Measurements from ENCODE around the gene MORN4. TPM values are rescaled to one million over a fixed set of nuclear protein-coding genes. Genes with fewer than 3 reads are reported as not detected.
A peak's percentile ranks its signal among the peaks of the same experiment; 100 is the strongest.
"Not testable (repeated sequence)": the region's sequence is repeated elsewhere in the genome, so short reads cannot be mapped to it uniquely, and the experiment has no call there.

Gene MORN4
- total RNA-seq, 1 donor from 2014 or later = 0.48 TPM

DNA sequence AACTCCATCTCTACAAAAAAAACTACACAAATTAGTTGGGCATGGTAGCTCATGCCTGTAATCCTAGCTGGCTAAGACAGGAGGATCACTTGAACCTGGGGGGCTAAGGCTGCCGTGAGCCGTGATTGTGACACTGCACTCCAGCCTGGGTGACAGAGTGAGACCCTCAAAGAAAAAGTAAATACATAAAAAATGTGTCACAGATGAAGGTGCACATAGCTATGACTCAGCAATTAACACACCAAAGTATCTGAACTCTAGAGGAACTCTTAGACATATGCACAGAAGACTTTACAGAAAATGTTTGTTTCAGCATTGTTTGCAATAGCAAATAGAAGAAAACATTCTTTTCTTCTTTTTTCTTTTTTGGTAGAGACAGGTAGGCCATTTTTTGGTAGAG is 35.5 kb downstream of the MORN4 start:
- DNase-seq (ENCODE audit: low spot score) = no peak

DNA sequence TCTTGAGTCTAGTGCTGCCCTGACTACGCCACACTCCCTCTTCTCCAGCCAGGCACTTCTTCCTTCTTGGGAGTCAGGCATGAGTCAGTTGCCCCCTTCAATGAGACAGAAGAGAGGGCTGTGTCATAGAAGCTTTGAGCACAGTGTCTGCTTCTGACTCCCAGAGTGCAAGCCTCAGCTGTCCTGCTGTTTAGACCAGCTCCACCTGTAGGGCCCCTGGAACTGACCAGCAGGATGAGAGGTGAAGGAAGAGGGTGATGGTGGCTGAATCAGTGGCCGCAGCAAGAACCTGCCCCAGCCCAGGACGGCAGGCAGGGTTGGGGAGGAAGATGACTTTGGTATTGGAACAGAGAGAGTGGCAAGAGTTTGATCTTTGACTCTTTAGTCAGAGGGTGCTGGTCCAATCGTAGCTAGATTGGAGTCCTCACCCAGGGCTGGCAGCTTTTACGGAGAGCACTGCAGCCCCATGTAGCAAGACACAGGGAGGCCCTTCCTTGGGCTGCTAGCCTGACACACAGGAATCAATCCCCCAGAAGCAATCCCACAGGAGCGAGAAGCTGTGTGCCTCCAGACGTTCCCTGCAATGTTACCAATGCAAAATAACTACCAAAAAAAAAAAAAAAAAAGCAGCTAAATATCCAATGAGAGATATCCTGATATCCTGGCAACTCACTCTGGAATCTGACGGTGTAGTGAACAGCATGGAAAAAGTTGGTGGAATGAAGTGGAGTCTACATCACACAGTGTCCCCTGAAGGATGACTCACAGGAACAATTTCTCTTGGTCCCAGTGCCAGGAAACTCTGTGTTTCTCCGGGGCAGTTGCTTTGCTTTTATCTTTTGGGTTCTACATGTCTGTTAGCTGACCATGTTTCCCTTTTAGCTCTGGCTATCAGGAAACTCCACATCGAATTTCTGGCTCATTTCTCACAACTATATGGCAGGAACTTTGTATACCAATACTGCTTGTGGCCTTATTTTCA is 36.9 kb downstream of the MORN4 start:
- DNase-seq (ENCODE audit: low spot score) = peak; percentile 80

DNA sequence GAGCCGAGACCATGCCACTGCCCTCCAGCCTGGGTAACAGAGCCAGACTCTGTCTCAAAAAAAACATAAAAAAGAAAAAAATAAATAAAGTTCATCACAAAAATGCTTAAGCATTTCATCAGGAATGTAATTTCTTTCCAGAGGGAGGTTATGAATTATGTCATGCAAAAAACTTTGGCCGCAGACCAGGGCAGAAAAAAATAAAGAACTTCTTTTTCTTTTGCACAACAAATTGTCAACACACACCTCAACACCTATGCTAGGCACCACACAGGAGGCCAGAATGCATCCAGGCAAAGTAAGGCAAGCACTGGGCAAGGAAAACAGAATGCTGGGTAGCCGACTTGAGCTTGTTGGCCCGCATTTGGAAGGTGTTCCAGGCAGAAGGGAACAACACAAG is 39.9 kb downstream of the MORN4 start:
- DNase-seq (ENCODE audit: low spot score) = peak; percentile 70

DNA sequence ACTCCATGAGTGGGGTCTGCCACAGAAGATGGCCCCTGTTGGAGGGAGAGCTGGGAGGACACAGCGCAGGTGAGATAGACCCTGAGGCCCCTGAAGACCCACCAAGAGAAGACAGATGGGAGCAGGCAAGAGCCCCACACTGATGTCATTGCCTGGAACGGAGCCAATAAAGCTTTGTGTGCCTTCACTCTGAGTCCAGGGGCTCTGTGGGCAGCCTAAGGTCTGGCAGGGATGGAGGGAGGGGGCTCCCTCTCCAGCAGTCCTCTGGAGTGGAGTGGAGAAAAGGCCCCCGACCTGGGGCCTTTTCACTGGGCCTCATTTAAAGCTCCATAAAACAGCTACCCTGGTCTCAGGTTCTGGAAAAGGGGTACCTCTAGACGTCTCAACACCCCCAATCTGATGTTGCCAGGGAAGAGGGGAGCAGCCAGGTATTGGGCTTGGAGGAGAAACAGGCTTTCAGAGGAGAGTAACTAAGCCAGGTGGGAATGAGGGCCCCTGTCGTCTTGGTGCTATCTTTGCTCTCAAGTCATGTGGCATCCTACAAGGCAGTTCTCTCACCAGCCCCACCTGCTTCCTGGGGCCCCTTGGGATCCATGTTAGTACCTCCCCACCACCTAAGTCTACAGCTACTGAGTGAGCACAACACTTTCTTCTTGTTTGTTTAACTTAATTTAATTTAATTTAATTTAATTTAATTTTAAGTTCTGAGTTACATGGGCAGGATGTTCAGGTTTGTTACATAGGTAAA is 42.4 kb downstream of the MORN4 start:
- no peak for DNase-seq (ENCODE audit: low spot score)

DNA sequence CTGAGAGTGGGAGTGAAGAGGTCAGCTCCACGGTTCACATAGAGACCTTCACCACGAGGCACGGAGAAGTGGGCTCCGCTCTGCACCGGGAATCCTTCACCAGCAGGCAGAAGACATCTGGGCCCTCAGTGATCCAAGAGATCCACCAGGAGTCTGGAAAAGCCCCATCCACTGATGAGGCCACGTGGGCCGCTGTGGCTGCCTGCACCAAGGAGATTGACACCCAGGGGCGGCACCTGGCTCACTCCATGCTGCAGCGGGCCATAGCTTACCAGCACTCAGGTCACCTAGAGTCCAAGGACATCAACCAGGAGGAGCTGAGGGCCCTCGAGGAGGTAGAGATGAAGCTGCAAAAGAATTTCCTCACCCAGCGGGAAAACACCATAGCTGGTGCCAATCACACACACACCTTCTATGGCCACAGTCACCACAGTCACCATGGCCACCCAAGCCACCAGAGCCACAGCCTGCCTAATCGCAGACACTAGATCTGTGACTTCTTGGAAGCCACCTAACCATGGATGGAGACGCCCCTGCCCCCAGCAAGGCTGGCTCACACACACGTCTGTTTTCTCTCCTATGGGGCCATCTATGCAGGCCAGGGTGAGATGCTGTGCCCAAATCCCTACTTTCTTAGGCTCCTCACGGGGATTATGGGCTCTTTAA is 43.1 kb downstream of the MORN4 start:
- no peak for DNase-seq (ENCODE audit: low spot score)

DNA sequence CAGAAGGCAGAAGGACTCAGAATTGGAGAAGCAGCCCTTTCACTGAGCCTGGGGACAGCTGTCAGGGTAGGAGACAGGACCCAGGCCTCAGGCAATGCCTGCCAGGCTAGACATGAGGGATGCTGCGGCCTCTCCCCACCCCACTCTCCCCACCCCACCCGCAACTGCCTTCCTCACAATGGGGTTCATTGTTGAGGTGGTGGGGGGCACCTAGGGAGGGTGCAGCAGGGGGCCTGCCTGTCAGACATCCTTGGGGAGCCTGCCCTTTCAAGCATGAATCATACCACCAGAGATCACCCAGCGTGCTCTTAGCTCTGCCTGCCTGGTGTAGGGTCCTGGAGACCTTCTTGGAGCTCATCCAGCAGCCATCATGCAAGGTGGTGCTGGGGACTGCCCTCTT is 43.8 kb downstream of the MORN4 start, which contains the start of gene C10orf62:
Gene C10orf62, plus strand, starts transcription at position 243 of the 400 bp plus-strand sequence. CDS start 177 bp downstream, outside the sequence.
- DNase-seq (ENCODE audit: low spot score) = no peak

DNA sequence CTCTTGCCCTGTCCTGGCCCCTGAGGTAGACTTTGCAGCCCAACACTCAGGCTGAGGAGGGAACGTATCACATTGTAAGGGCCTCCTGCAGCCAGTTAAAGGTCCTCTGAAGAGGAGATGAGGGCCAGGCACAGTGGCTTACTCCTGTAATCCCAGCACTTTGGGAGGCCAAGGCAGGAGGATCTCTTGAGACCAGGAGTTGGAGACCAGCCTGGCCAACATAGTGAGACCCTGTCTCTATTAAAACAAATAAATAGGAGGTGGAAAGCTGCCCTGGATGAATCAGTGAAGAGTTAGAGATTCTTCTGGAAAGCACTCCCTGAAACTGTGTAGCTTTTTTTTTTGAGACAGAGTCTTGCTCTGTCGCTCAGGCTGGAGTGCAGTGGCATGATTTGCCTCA is 46.1 kb downstream of the MORN4 start:
- DNase-seq (ENCODE audit: low spot score) = no peak

DNA sequence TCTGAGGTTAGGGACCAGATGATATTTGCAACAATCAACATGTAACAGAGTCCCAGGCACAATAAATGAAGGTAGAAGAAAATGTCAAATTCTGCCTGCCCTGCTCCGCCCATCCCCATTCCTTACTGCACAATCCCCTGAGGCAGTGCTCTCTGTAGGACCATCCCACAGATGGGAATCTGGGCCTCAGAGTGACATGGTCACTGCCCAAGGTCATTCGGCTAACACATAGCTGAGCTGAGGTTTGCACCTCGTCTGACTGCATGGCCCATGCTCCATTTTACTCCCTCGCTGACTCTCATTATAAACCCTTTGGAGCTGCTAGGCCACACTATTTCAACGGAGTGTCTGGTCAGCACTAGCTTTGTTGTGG is 47.9 kb downstream of the MORN4 start:
- no peak for DNase-seq (ENCODE audit: low spot score)

DNA sequence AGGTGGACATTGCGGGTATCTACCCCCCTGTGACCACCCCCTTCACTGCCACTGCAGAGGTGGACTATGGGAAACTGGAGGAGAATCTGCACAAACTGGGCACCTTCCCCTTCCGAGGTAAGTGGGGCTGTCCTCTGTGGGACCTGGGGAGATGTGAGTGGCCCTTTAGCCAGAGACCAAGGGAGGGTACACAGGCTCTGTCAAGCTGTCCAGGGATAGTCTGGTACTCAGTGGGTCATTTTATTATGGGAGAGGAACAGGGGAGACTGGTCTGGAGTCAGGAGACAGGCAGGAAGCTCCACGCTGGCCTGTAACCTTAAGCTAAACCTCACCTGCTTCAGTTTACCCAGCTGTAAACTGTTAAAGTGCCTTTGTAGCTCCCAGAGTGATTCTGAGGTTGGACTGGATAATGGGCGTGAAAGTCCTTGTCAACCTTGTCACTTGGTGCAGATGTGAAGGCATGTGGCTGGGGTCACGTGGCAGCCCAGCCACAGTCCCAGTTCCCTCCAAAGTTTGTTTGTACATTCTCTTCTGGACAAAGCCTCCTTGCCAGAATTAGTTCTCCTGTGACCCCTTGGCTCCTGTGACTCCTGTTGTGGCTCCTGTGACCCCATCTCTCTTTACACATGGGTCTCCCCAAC is 48.4 kb downstream of the MORN4 start:
- DNase-seq (ENCODE audit: low spot score) = no peak

DNA sequence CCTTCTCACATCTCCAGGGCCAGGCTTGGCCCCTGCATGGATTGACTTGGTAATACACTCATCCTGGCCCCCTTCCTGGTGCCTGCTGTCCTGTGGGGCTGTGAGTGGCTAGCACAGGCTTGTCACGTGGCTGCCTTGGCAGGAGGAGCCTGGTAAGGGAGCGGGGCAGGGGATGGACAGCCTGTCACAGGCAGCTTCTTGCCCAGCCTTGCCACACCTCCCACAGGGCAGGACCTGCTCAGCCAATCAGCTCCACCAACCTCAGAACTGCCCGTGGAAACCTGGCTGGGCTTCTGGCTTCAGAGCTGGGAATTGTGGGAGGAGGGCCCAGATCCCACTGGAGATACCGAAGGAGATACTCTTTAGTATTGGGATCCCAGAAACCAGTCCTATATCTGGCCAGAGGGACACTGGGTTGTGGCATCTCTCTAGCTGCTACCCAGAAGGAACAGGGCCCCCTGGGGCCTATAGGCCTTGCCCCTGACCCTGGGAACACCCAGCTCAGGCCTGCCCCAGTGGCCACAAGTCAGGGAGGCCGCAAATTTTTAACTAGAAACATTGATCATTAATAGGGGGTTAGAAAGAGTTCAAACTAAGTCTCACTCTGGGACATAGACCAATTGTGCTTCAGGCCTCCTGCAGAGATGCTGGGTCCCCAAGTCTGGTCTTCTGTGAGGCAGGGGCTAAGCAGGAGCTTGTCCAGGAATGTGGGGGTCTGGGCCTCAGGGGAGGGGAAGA is 49.1 kb downstream of the MORN4 start, which contains the start of gene HOGA1:
Gene HOGA1, plus strand, starts transcription at position 330 of the 738 bp plus-strand sequence. Its CDS starts 315 bp downstream, at position 645.
- DNase-seq (ENCODE audit: low spot score) = peak; percentile 84

DNA sequence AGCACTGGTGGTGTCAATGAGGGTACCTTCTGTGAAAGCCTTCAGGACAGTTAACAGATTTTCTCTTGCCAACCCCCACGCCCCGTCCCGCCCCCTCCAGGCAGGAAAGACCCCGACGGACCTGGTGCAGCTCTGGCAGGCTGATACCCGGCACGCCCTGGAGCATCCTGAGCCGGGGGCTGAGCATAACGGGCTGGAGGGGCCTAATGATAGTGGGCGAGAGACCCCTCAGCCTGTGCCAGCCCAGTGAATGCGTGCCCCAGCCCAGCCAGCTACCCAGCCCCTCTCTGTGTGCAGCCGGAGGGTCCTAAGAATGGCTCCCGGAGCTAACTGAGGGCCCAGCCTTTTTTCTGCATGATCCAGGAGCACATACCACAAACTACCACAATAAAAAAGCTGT is 49.8 kb downstream of the MORN4 start:
- DNase-seq (ENCODE audit: low spot score) = no peak

DNA sequence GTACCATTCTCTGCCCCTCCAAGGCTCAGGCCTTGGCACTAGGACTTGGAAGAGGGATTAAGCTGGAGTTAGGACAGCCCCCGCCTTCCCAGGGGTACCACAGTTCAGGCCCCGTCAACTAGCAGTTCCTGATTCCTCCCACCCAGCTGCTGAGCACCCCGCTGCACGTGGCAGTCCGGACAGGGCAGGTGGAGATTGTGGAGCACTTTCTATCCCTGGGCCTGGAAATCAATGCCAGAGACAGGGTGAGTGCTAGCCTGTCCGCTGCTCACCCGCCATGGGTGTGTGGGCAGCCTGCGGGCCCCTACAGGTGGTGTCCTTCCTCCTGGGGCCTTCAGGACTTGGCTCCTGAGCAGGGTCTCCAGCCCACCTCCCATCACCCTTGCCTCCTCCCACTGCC is 51.1 kb downstream of the MORN4 start:
- DNase-seq (ENCODE audit: low spot score) = no peak

DNA sequence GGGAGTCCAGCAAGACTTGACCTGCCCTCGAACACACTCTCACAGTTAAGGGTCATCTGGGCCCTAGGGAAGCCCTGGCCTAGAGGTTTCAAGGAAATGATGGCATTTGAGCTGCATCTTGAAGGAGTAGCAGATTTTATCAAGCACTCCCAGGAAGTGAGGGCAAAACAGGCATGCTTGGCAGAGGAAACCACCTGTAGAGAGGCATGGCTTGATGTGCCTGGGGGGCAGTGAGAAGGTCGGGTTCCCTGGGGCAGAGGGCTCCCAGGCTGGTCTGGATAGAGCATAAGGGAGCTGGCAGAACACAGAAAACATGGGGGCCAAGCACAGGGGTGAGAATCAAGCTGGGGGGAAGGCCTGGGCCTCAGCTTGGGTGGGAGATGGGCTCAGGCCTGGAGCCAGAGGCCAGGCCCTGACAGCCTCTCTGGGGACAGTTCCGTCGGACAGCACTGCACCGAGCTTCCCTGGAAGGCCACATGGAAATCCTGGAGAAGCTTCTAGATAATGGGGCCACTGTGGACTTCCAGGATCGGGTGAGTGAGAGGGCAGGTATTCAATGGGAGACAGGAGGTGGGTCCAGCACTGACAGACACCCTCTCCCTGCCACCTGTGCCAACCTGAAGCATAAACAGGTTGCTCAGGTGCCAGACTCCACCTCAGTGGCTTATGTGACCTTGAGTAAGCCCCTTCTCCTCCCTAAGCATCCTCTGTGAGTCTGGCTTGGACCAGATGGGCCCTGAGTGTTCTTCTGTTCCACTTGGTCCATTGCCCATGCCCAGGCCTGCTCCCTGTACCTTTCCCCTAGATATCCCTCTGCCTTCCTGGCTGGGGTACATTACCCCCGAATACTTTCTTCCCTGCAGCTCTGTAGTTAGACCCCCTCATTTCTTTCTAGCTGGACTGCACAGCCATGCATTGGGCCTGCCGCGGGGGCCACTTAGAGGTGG is 52.6 kb downstream of the MORN4 start:
- DNase-seq (ENCODE audit: low spot score) = no peak

DNA sequence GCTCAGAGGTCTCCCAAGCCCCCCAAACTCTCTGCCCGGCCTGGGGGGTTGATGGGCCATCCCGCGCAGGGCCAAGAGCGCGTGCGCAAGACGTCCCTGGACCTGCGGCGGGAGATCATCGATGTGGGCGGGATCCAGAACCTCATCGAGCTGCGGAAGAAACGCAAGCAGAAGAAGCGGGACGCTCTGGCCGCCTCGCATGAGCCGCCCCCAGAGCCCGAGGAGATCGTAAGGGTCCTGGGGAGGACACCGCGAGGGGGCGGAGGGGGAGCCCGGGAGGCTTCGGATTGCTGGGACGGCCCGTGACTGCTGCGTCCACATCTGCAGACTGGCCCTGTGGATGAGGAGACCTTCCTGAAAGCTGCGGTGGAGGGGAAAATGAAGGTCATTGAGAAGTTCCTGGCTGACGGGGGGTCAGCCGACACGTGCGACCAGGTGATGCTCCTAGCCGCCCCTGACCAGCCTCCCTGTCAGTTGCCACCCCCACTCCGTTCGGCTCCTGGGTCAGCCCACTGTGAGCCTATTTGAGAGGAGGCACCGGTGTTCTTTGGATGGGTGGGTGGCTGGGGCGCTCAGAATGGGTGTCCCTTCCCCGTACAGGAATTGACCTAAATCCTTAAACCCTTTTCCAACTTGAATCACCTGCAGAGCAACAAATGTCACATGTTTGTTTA is 55.0 kb downstream of the MORN4 start:
- DNase-seq (ENCODE audit: low spot score) = no peak

DNA sequence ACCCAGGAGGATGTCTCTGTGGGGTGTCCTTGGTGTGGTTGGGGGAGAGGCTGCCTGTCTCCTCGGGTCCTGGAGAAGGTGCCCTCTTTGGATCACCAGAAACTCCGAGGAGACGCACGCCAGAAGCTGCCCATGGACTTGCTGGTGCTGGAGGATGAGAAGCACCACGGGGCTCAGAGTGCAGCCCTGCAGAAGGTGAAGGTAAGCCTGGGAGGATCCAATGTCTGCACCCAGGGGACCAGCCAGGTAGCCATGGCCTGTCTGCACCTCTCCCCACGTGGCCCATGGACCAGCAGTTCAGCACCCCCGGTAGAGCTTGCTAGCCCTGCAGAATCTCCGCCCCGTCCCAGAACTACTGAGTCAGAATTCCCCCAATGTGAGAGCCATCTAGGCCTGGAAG is 55.6 kb downstream of the MORN4 start:
- no peak for DNase-seq (ENCODE audit: low spot score)

DNA sequence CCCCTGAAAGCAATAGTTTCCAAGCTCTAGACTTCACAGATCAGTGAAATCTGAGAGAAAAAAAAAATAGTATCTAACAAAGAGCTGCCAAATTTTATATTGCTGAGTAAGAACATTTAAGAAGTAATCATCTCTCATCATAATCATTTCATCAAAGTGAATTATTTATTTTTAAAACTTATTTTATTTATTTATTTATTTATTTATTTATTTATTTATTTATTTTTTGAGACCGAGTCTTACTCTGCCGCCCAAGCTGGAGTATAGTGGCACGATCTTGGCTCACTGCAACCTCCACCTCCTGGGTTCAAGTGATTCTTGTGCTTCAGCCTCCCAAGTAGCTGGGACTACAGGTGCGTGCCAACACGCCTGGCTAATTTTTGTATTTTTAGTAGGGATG is 56.8 kb downstream of the MORN4 start:
- not testable (repeated sequence) for DNase-seq (ENCODE audit: low spot score)

DNA sequence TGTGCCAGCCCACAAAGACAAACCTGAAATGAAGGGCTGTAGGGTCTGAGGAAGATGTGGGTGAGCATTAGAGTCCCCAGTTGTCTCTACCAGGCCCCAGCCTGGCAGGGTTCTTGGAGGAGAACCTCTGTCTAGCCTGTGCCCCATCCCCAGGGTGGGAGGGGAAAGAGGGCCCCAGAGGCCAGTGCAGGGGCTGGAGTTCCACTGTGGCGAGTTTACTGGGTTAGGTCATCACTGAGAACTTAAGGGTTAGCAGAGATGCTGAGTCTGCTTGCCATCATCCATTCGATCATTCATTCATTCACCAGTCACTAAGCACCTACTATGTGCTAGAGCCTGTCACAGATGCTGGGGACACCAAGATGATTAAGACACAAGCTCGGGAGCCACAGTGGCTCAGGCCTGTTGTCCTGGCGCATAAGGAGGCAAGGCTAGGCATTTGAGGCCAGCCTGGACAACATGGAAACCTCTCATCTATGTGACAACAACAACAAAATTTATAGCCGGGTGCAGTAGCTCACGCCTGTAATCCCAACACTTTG is 58.1 kb downstream of the MORN4 start:
- DNase-seq (ENCODE audit: low spot score) = peak; percentile 27

DNA sequence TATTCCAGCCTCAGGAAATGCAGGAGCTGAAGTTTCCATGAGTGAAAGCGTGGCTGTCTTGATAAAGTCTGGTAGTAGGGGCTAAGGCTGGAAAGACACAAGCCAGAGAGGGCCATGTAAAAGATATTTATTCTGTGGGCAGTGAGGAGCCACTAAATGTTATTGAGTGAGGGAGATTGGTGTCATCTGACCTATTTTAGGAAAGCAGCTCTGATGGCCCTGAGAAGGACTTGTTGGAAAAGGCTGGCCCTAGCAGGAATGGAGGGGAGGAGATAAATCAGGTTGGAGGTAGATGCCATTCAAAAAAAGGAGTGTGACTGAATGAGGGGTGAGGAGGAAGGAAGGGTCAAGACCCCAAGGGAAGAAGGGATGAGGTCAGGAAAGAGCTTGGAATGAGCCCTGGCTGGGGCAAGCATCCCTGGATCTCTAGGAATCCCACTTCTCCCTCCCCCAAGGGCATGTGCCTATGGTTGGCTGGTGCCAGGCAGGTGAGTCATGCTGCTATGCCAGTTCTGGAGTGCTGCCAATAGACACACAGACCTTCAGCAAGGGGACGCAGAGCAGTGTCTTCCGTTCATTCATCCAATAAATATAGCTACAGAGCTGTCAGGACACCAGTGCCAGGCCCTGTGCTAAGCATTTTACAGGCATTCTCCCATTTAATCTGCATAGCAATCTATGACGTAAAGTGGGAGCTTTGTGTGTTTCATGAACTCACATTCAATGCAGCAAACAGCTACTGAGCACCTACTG is 58.8 kb downstream of the MORN4 start:
- peak; percentile 65 for DNase-seq (ENCODE audit: low spot score)
